ENCODE results near the gene TMEM212. TPM values are rescaled to one million over a fixed set of nuclear protein-coding genes. Genes with fewer than 3 reads are reported as not detected.
A peak's percentile ranks its signal among the peaks of the same experiment; 100 is the strongest.

TMEM212 gene
- total and polyA plus RNA-seq, 9 of the 15 experiments (the other 6 are each of a cell fraction or from before 2014, with no cell fraction given) = not detected

- TF ChIP-seq, protein P1, sequence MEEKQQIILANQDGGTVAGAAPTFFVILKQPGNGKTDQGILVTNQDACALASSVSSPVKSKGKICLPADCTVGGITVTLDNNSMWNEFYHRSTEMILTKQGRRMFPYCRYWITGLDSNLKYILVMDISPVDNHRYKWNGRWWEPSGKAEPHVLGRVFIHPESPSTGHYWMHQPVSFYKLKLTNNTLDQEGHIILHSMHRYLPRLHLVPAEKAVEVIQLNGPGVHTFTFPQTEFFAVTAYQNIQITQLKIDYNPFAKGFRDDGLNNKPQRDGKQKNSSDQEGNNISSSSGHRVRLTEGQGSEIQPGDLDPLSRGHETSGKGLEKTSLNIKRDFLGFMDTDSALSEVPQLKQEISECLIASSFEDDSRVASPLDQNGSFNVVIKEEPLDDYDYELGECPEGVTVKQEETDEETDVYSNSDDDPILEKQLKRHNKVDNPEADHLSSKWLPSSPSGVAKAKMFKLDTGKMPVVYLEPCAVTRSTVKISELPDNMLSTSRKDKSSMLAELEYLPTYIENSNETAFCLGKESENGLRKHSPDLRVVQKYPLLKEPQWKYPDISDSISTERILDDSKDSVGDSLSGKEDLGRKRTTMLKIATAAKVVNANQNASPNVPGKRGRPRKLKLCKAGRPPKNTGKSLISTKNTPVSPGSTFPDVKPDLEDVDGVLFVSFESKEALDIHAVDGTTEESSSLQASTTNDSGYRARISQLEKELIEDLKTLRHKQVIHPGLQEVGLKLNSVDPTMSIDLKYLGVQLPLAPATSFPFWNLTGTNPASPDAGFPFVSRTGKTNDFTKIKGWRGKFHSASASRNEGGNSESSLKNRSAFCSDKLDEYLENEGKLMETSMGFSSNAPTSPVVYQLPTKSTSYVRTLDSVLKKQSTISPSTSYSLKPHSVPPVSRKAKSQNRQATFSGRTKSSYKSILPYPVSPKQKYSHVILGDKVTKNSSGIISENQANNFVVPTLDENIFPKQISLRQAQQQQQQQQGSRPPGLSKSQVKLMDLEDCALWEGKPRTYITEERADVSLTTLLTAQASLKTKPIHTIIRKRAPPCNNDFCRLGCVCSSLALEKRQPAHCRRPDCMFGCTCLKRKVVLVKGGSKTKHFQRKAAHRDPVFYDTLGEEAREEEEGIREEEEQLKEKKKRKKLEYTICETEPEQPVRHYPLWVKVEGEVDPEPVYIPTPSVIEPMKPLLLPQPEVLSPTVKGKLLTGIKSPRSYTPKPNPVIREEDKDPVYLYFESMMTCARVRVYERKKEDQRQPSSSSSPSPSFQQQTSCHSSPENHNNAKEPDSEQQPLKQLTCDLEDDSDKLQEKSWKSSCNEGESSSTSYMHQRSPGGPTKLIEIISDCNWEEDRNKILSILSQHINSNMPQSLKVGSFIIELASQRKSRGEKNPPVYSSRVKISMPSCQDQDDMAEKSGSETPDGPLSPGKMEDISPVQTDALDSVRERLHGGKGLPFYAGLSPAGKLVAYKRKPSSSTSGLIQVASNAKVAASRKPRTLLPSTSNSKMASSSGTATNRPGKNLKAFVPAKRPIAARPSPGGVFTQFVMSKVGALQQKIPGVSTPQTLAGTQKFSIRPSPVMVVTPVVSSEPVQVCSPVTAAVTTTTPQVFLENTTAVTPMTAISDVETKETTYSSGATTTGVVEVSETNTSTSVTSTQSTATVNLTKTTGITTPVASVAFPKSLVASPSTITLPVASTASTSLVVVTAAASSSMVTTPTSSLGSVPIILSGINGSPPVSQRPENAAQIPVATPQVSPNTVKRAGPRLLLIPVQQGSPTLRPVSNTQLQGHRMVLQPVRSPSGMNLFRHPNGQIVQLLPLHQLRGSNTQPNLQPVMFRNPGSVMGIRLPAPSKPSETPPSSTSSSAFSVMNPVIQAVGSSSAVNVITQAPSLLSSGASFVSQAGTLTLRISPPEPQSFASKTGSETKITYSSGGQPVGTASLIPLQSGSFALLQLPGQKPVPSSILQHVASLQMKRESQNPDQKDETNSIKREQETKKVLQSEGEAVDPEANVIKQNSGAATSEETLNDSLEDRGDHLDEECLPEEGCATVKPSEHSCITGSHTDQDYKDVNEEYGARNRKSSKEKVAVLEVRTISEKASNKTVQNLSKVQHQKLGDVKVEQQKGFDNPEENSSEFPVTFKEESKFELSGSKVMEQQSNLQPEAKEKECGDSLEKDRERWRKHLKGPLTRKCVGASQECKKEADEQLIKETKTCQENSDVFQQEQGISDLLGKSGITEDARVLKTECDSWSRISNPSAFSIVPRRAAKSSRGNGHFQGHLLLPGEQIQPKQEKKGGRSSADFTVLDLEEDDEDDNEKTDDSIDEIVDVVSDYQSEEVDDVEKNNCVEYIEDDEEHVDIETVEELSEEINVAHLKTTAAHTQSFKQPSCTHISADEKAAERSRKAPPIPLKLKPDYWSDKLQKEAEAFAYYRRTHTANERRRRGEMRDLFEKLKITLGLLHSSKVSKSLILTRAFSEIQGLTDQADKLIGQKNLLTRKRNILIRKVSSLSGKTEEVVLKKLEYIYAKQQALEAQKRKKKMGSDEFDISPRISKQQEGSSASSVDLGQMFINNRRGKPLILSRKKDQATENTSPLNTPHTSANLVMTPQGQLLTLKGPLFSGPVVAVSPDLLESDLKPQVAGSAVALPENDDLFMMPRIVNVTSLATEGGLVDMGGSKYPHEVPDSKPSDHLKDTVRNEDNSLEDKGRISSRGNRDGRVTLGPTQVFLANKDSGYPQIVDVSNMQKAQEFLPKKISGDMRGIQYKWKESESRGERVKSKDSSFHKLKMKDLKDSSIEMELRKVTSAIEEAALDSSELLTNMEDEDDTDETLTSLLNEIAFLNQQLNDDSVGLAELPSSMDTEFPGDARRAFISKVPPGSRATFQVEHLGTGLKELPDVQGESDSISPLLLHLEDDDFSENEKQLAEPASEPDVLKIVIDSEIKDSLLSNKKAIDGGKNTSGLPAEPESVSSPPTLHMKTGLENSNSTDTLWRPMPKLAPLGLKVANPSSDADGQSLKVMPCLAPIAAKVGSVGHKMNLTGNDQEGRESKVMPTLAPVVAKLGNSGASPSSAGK (IDR thresholded peaks at IDR 0.05) = 0 out of 2 replicates have a peak, but pooled peaks have one; percentile 20
- peak; percentile 50 for TF ChIP-seq ARID1B (IDR thresholded peaks at IDR 0.05)
- TF ChIP-seq L3MBTL2 (IDR thresholded peaks at IDR 0.05) = peak; percentile 50; the same call in 1 of the 2 replicates
- TF ChIP-seq SMARCA4 (IDR thresholded peaks at IDR 0.05) = peak; percentile 74; the same call in 1 of the 2 replicates
- peak; percentile 81 for TF ChIP-seq ATF3 (IDR thresholded peaks at IDR 0.05)
- no peak for TF ChIP-seq ATF3 (CRISPR knock-in tag; conservative IDR thresholded peaks at IDR 0.05)
- no peak for TF ChIP-seq PHF21A (IDR thresholded peaks at IDR 0.05; ENCODE audit: borderline replicate concordance, low read depth)
Observed at GRCh38 chr3:171876680-171877147, 33.6 kb downstream of the TMEM212 start (continued).
